Muscle layer of duodenum (tissue), 2 donors: ENCODE data around the gene KRT81.

ENCODE experiments used
- H3K27ac ChIP-seq: one replicate; pipeline ENCODE4 v1.7.0; 2013; ENCODE audit warnings: mild to moderate bottlenecking, low read length
- H3K27me3 ChIP-seq: one replicate; pipeline ENCODE4 v1.7.0; 2013; ENCODE audit warnings: low read depth, mild to moderate bottlenecking, control low read depth, low read length
- H3K36me3 ChIP-seq, 2 donors: one replicate each; pipeline ENCODE4 v1.7.0; 2013; ENCODE audit warnings: low read length in 2 of 2, control low read depth in 1 of 2, mild to moderate bottlenecking in 1 of 2; ENCODE audit not compliant: insufficient read depth in 2 of 2, control insufficient read depth in 1 of 2
- H3K4me1 ChIP-seq, 2 donors: one replicate each; pipeline ENCODE4 v1.7.0; 2013; ENCODE audit warnings: low read length in 2 of 2, mild to moderate bottlenecking in 2 of 2, control low read depth in 1 of 2, moderate library complexity in 1 of 2; ENCODE audit not compliant: insufficient read depth in 2 of 2, control insufficient read depth in 1 of 2
- H3K4me3 ChIP-seq, 2 donors: one replicate each; pipeline ENCODE4 v1.7.0; 2013; ENCODE audit warnings: low read length in 2 of 2, low read depth in 1 of 2, mild to moderate bottlenecking in 1 of 2
- H3K9me3 ChIP-seq, 2 donors: one replicate each; pipeline ENCODE4 v1.7.0; 2013; ENCODE audit warnings: low read length in 2 of 2, control low read depth in 1 of 2, mild to moderate bottlenecking in 1 of 2; ENCODE audit not compliant: control insufficient read depth in 1 of 2
- donor health status: healthy.

Gene KRT81

DNA sequence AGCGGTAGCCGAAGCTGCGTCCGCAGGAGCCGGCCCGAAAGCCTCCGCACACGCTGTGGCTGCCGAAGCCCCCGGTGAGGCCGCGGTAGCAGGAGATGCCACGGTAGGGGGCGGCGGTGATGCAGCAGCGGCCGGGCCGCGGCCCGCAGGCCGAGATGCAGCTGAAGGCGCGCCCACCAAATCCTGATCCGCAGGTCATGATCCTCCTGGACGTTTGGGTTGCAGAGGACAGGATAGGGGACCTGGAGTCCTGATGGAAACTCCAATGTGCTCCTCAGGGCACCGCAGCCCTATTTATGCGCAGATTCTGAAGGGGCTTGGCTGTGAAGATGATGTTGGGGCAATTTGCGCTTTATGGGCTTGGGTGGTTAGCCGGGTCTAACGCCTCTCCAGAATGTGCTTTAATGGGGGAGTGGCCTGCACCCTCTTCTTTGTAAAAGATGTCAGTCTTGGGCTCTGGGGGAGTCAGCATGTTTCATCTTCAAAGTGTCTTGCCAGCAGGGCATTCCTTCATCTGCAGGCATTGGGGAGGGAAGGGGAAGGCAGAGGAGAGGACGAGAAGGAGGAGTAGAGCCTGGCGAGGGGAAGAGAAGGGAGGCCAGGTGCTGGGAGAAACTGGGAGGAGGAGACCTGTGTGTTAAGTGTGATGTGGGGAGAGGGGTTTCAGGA is at the start of gene KRT81:
TSS of gene KRT81 (minus strand) at position 268 of the 669 bp plus-strand sequence. CDS start at position 199, 69 bp downstream.
- no peak within 1 kb of the TSS for H3K4me3 ChIP-seq
- H3K36me3 ChIP-seq: no peaks in the 10 kb centered on the region
- no peak within 1 kb of the TSS for H3K27ac ChIP-seq
- H3K4me1 ChIP-seq: no peaks in the 10 kb centered on the region
- H3K27me3 ChIP-seq: no peaks in the 10 kb centered on the region
- H3K9me3 ChIP-seq: no peaks in the 10 kb centered on the region

DNA sequence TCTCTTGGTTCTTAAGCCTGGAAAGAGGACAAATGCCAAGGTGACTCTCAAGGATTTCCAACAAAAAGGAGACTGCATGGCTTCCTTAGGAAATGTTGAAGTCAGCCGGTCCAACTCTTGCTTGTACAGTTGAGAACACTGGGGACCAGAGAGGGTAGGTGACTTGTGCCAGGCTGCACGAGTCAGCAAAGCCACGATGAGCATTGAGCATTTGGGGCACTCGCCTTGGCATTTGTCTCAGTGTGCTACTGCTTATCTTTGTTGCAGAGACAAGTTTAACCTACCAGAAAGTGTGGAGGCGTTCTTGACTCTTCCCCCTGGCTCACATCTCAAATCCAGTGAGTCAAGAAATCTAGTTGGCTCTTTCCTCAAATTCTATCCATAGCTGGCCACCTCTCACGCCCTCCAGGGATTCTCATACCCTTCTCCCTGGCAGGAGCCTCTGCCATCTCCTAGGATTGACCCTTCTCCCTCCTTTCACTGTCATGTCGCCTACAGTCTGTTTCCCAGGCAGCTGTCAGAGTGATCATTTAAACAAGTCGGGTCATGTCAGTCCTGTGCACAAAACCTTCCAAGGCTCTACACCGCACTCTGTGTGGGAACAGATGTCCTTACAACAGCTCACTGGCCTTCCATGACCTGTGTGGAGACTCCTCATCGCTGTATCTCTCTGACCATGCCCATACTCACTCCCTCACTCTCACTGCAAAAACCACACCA is 47.1 kb upstream of the KRT81 start:
- Histone ChIP-seq H3K27ac (no peak overlapping the region), H3K4me3 (no peak overlapping the region), H3K4me1 (no peaks in the 10 kb centered on the region), H3K36me3 (no peaks in the 10 kb centered on the region), H3K27me3 (no peaks in the 10 kb centered on the region), H3K9me3 (peaks cover 0 to 17% of the 10 kb centered on the region in 2 donors)

DNA sequence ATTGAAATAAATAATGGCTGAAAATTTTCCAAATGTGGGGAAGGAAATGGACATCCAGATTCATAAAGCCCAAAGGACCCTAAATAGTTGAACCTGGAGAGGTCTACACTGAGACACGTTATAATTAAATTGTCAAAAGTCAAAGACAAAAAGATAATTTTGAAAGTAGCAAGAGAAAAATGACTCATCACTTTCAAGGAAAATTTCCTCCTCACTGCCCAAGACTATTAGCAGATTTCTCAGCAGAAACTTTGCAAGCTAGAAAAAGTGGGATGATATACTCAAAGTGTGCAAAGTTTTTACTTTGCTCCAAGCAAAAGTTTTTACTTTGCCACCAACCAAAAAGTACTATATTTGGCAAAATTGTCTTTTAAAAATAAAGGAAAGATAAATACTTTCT is 45.7 kb upstream of the KRT81 start:
- no peak overlapping the region for H3K27ac ChIP-seq
- H3K4me1 ChIP-seq: no peaks in the 10 kb centered on the region
- H3K27me3 ChIP-seq: no peaks in the 10 kb centered on the region
- H3K36me3 ChIP-seq: no peaks in the 10 kb centered on the region
- H3K4me3 ChIP-seq: no peak overlapping the region
- H3K9me3 ChIP-seq: peaks cover 0 to 11% of the 10 kb centered on the region in 2 donors

DNA sequence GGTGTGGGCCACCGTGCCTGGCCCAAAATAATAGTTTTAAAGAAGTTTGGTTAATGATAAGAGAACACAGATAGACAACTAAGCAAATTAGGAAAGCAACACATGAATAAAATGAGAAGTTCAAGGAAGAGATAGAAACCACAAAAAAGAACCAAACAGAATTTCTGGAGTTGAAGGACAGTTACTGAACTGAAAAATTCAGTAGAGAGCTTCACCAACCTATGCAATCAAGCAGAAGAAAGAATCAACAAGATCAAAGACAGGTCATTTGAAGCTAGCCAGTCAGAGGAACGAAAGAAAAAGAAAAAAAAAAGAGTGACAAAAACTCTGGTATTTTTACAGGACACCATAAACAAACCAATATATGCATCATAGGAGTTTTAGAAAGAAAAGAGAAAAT is 45.3 kb upstream of the KRT81 start:
- H3K9me3 ChIP-seq: peaks cover 0 to 11% of the 10 kb centered on the region in 2 donors
- no peaks in the 10 kb centered on the region for H3K4me1 ChIP-seq
- H3K27me3 ChIP-seq: no peaks in the 10 kb centered on the region
- no peak overlapping the region for H3K27ac ChIP-seq
- no peak overlapping the region for H3K4me3 ChIP-seq
- H3K36me3 ChIP-seq: no peaks in the 10 kb centered on the region

DNA sequence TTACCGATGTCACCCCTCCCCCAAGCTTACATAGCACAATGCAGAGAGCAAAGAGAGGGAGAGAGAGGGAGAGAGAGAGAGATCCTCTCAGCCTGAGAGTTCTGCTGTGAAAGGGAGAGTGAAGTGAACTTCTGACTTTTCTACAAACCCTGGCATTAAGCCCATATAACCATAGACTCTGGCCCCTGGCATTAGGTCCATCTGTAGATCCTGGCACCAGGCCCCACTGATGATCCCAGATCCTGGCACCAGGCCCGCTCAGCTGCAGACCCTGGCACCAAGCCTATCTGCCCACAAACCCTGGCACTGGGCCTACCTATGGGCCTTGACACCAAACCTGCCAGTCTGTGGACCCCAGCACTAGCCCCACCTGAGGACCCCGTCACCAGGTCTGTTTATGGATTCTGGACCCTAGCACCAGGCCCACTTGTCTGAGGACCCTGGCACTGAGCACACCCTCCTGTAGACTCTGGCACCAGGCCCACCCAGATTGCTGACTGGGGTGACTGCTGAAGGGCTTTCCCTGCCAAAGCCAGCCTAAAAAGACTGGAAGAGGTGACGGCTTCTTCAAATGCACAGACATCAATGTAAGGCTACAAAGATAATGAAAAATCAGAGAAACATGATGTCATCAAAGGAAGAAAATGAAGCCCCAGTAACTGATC is 44.4 kb upstream of the KRT81 start:
- H3K4me1 ChIP-seq: no peaks in the 10 kb centered on the region
- no peak overlapping the region for H3K4me3 ChIP-seq
- no peaks in the 10 kb centered on the region for H3K27me3 ChIP-seq
- peaks cover 0 to 11% of the 10 kb centered on the region in 2 donors for H3K9me3 ChIP-seq
- H3K36me3 ChIP-seq: no peaks in the 10 kb centered on the region
- no peak overlapping the region for H3K27ac ChIP-seq

DNA sequence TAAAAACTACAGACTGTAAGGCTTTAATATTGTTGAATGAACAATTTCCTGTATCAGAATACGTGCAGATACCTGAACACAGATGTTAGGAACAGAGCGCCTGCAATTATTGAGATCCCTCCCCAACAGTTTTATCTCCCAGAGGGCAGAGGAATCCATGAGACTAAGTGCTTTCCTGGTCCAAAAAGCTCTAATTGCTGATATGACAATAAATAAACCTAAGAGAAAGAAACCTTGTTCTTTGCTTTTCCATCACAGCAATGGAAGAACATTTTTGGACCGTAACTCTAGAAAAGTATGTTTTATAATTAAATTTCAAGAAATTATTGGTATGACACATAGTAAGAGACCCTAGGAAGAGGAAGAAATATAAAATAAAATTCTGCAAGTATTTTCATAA is 42.9 kb upstream of the KRT81 start:
- H3K9me3 ChIP-seq: peaks cover 0 to 11% of the 10 kb centered on the region in 2 donors
- no peaks in the 10 kb centered on the region for H3K36me3 ChIP-seq

DNA sequence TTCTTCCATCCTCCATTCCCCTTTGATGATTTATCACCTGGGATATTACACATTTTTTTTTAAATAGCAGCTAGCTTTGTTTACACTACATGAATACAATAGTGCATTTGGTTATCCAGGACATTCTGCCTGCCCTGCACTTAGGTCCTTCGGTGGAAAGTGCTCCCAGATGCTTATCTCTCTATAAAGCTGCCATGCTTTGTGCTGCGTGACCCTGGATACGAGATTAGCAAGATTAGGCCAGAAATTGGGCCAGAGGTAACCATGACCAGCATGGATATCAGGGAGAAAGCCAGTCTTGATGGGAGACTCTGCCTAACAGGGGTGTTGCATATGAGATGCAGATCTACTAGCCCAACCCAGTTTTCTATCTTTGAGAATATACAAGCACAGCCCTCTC is 42.0 kb upstream of the KRT81 start:
- H3K27ac ChIP-seq: no peak overlapping the region
- H3K4me3 ChIP-seq: no peak overlapping the region
- no peaks in the 10 kb centered on the region for H3K36me3 ChIP-seq
- H3K4me1 ChIP-seq: no peaks in the 10 kb centered on the region
- no peaks in the 10 kb centered on the region for H3K27me3 ChIP-seq
- peaks cover 0 to 11% of the 10 kb centered on the region in 2 donors for H3K9me3 ChIP-seq

More for the DNA sequence above, 42.9 kb upstream of the KRT81 start:
- Histone ChIP-seq H3K4me1 (no peaks in the 10 kb centered on the region), H3K27me3 (no peaks in the 10 kb centered on the region), H3K27ac (no peak overlapping the region), H3K4me3 (no peak overlapping the region)

DNA sequence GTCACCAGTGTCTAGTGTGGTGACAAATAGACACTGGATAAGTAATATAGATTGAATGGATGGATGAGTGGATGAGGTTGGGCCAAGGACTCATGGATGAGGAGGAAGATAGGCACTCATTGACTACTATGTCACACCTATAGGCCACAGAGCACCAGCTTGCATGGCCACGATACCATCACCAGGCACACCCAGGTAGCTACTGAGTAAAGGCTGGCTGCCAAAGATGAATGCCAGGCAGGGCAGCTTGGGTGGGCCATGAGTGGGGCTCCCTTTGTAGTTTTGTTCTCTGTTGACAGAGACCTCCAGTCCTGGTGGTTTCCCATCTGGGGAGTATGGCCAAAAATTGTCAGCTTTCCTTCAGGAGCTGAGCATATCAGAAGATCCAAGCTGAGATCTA is 41.0 kb upstream of the KRT81 start:
- Histone ChIP-seq H3K9me3 (peaks cover 0 to 11% of the 10 kb centered on the region in 2 donors), H3K4me3 (no peak overlapping the region), H3K27ac (no peak overlapping the region), H3K36me3 (no peaks in the 10 kb centered on the region), H3K27me3 (no peaks in the 10 kb centered on the region), H3K4me1 (no peaks in the 10 kb centered on the region)

DNA sequence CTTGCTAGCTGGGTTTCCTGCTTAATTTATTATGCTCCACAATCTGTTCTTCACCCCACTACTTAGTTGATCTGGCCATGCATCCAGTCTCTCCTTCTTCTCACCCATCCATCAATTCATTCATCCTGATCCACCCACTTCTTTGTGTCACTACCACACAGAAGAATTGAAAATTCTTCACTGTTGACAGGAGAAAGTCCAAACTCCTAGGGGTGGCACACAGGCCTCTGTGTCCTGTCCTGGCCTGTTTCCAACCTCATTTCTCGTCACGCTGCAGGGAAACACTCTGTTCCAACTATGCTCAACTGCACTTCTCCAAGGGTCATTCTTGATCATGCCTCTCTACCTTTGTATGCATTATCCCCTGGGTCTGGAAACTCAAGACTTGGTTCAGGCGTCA is 40.5 kb upstream of the KRT81 start:
- Histone ChIP-seq H3K27me3 (no peaks in the 10 kb centered on the region), H3K4me1 (no peaks in the 10 kb centered on the region), H3K36me3 (no peaks in the 10 kb centered on the region), H3K9me3 (peaks cover 0 to 11% of the 10 kb centered on the region in 2 donors), H3K27ac (no peak overlapping the region), H3K4me3 (no peak overlapping the region)

DNA sequence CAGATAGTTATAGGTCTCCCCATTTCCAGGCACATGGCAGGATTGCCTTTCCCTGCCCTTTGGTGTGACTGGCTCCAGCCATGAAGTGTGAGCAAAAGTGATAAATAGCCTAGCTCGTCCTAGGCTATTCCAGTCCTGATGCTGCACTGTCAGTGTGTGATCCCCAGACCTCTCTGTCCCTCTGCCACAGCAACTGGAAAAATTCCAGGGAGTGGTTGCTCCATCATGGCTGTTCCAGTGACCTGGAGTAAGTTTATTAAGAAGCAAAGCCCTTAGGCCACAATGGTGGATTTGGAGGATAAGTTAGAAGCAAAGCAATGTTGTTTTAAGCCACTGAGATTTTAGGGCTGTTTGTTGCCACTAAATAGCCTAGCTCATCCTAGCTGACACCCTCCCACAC is 39.7 kb upstream of the KRT81 start:
- no peak overlapping the region for H3K27ac ChIP-seq
- no peaks in the 10 kb centered on the region for H3K36me3 ChIP-seq
- no peaks in the 10 kb centered on the region for H3K27me3 ChIP-seq
- H3K4me3 ChIP-seq: no peak overlapping the region
- no peaks in the 10 kb centered on the region for H3K4me1 ChIP-seq
- peaks cover 0 to 7% of the 10 kb centered on the region in 2 donors for H3K9me3 ChIP-seq

DNA sequence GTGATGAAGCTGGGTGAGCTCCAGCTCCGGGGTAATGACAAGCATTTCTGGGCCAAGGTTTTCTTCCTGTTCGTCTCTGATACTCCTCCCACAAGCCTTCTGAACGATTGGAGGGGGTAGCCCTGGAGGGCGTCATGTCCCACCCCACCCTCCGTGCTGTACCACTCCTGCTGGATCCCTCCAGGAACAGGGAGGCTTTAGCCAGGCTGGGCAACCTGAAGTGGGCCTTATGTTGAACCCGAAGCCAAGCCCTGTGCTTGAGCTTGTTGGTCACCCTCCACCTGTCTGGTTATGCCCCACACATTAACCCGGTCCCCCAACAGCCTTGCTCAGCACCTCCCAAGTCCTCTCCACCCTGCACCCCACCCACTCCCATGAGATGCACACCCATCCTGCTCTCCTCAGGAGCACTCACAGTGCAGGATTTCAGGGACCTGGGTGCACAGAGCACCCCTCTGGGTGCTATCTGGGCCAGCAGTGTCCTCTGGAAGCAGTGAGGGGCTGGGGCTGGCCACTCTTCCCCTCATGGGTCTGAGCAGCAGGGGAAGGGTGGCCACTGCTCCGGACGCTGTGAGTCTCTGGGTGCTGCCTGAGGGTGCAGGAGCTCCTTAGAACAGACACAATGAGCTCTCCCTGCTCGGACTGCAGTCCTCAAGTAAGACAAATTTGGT is 36.6 kb upstream of the KRT81 start:
- Histone ChIP-seq H3K27me3 (no peaks in the 10 kb centered on the region), H3K27ac (no peak overlapping the region), H3K36me3 (no peaks in the 10 kb centered on the region), H3K4me1 (no peaks in the 10 kb centered on the region), H3K9me3 (no peaks in the 10 kb centered on the region), H3K4me3 (no peak overlapping the region)
